GM03348 (cell line): ENCODE measurements around the gene ANTXR2.
"Not testable (repeated sequence)": the region's sequence is repeated elsewhere in the genome, so short reads cannot be mapped to it uniquely, and the experiment has no call there.

Source experiments
- DNase-seq: peaks from one replicate; pipeline ENCODE4 v3.0.0; 2012; ENCODE audit warnings: low spot score

ANTXR2 gene

DNA sequence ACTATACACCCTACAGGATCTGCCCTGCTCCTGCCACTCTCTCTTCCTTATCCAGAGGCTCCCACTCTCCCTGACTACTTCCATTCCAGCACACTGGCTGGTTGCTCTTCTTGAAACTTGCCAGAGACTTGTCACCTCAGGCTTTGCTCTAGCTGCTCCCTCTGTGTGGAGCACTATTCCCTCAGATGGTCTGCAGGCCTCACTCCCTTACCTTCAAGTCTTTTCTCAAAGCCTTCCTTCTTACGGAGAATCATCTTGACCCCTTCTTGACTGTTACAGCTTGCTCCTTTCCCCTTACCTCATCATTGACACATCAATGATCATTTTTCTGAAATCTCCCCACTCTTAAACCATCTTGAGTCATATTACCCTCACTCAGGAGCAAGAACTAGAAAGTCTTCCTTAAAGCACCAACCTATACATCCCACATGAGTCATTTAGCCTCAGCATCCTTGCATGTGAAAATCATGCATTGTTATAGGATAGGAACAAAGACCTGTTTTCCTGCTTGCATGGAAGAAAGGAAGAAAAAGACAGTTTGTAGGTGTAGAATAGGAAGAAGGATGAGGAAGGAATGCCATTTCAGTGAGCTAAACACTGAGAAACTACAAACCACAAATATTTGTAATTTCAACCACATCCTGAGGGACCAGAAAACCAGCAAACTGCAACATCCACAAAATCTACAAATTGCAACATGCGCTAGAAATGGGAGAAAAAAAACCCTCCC is 55.7 kb downstream of the ANTXR2 start:
- peak; percentile 76 for DNase-seq

DNA sequence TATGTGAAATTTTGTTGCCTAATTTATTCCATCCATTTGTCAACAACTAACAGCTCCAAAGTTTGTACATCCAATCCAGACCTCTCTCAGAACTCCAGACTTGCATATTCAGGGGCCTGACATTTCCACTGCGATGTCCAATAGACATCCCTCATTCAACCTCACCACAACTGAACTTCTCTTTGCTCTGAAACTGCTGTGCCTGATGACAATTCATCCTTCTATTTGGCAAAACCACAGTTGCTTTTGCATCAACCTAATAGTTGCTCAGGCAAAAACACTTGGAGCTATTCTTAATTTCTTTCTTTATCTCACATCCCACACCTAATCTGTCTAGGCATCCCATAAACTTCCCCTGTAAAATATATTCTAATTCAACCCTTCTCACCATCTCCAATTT is 56.5 kb downstream of the ANTXR2 start:
- no peak for DNase-seq

DNA sequence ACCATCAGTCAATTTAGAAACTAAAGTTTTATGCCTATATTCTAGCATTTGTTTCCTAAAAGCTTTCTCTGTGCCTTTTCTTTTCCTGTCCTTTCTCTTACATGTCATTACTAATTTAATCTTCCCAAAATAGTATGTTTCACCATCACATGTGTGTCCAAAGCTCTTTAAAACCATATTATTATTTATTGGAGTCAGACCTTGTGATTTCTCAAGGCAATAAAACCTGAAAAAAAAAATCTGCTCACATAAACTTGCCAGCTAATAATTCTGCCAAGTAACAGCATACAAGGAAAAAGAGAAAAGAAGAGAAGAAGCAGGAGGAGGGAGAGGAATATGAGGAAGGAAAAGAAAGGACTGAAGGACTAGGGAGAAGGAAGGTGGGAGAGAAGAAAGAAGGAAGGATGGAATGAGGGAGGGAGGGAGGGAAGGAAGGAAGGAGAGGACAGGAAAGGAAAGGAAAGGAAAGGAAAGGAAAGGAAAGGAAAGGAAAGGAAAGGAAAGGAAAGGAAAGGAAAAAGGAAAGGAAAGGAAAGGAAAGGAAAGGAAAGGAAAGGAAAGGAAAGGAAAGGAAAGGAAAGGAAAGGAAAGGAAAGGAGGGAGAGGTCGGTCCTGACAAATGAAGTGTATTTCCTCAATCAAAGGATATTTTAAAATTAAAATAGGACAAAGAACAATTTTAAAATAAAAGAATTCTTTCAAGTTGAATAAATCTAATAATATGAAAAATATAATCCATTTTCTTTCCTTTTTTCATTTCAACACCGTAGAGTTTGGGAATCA is 57.4 kb downstream of the ANTXR2 start:
- no peak for DNase-seq

DNA sequence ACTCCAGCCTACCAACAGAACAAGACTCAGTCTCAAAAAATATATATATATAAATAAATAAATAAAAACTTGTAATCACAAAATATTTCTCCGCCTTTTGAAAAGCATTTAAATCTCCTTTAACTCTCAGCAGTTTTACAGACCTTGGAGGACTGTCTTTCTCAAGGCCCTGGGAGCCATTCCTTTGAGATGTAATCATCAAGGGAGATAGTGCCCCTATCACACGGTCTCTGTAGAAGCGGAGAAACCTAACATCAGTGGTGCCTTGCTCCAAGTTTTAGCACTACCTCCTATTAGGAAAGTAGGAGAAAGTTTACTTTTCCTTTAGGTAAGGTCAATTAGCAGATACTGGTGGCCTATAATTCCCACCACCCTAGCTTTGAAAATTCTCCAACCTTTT is 58.5 kb downstream of the ANTXR2 start:
- DNase-seq = no peak

DNA sequence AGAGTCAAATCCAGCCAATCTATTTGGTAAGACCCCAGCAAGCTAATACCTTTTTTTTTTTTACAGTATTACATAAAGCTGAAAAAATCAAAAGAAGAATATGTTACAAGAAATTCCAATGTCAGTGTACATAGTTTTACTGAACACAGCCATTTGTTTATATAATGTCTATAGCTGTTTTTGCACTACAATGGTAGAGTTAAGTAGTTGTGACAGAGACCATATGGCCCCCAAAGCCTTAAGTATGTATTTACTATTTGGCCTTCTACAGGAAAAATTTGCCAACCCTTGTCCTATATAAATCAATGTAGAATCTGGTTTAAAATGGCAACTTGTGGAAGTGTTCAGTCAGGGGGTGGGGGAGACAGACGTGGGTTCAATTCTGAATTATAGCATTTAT is 60.7 kb downstream of the ANTXR2 start:
- no peak for DNase-seq

DNA sequence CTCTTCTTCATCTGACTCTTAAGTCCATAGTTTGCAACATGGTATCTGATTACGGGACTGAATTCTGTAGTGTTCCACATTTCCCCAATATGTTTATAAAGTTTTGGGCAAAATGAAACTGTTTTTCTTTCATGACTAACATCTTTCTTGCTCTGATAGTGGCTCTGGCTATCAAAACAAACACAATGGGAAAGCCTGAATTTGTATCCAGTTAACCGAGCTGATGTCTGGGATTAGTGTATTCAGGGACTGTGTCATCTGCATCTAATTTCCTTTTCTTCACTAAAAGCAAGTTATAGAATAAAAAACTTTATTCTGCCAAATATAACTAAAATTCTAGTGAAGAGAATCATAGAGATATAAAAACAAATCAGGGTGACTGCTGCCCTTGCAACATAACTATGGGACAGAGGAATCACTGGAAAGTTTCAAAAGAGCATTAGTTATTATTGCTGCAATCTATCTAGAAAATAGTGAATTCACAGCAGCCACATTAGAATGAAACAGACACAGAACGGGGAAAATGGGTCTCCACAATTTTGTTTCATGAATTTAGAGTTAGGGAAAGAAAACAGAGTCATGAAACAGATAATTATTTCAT is 61.3 kb downstream of the ANTXR2 start:
- peak; percentile 55 for DNase-seq

DNA sequence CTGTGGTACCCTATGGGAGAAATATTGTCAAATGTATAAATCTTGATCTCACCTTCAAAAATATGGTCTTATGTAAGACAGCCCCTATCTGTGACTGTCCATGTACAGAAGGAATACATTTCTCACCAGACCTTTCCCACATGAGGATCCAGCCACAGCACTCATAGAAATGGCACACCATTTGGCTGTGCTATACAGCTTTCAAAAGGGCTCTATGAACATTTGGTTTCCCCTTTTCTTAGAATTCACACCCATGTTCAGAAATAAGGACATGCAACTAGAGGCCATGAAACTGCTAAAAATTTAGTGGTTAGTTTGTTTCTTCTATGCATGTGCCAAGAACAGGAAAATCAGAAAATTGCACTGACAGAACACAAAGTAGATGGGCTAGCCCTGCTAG is 62.7 kb downstream of the ANTXR2 start:
- no peak for DNase-seq

DNA sequence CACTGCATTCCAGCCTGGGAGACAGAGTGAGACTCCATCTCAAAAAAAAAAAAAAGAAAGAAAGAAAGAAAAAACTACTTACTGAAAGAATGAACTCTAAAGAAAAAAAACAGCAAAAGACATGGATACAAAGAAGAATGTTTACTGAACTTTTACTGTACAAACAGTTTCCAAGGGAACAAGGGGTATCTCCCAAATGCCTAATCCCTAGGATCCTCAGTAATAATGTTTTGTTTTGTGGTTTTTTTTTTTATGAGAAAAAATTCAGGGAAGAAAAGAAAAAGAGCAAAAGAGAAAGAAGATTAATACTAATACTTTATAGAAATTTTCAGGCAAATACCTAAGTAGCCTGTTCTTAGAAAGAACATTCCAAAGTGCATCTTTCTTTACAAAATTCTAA is 63.2 kb downstream of the ANTXR2 start:
- no peak for DNase-seq

DNA sequence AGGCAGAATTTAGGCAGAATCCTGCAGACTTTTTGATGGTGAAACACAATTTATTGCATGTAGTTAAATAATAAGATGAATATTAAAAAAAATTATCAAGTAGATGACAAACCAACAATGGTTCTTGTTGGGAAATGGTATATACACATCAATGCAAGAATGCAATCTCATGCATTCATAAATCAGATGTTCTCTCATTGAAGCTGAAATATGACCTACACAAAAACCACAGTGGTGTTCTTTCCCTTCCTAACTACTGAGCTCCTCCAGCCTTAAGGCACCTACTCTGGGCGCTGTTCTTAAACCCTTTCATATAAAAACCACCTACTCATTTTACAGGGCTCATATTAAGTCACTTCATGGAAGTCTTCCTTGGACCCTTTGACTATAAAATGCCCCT is 64.1 kb downstream of the ANTXR2 start:
- DNase-seq = no peak

DNA sequence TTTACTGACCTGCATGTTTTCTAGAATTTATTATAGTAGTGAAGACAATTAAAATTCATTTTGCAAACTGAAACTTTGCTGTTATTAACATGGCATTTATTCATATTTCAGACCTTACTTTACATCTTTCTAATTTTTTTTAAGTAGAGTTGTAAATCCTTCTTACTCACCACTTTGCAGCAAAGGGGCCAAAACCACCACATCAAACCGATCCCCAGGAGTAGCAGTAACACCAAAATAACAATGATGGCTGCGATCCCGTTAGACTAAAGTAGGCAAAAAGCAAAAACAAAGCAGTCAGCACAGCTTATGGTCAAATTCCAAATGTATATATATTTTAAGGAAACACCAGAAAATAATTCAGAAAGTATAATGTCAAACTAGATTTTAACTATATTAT is 64.7 kb downstream of the ANTXR2 start:
- no peak for DNase-seq

DNA sequence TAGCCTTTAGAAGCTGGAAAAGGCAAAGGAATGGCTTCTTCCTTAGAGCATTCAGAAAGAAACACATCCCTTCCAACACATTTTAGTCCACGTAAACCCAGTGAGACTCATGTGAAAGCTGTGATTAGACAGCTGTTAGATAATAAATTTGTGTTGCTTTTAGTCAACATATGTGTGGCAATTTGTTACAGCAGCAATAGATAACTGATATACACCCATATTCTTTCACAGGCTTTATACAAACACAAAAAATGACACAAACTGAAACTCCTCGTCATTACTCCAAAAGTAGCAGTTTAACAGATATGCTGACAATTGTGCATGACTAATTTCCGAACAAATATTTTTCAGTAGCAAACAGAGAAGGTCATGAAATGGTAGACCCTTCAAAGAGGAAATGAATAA is 65.3 kb downstream of the ANTXR2 start:
- no peak for DNase-seq

DNA sequence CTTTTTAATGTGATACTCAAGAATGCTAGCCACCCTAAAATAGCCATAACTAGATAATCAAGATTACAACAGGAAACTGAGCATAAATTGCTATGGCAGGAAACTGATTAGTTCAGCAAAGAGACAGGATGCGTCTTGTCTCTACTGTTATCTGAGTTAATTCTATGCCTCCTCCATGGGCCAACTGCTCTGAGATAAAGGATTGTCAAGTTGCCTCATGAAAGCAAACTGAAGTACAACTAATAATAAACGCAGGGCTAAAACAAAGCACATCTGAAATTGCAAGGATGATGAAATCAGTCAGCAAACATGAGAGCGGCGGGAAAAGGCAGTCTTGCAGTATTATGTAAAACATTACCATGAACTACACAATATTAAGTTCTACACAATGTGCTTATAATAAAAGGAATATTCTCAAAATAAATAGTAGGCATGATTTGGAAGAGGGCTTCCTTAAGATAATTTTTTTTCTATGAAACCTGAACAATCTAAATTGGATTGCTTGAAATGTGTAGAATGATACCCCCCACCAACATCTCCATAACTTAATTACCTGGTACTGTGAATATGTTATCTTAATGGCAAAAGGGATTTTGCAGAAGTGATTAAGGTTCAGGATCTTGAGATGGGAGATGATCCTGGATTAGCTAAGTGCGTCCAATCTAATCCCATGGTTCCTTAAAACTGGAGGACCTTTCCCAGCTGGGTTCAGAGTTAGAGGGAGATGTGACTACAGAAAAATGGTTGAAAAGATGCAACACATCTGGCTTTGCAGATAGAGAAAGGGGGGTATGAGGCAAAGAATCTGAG is 65.9 kb downstream of the ANTXR2 start:
- no peak for DNase-seq

DNA sequence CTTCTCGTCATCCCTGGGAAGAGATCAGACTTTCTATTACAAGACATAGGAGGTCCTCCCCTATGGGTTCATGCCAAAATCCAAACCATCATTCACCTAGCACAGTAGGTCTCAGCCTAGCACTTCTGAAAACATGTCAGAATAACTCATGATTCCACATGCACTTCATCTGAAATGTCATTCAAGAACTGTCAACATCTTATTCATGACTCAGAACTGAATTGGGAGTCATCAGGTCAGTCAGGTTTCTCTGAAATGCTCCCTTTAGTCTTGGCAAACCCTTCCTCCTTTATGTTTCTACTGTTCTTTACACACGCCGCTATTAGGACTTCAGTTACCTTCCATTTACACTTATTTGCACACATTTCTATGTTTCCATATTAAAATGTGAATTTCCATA is 67.2 kb downstream of the ANTXR2 start:
- no peak for DNase-seq

DNA sequence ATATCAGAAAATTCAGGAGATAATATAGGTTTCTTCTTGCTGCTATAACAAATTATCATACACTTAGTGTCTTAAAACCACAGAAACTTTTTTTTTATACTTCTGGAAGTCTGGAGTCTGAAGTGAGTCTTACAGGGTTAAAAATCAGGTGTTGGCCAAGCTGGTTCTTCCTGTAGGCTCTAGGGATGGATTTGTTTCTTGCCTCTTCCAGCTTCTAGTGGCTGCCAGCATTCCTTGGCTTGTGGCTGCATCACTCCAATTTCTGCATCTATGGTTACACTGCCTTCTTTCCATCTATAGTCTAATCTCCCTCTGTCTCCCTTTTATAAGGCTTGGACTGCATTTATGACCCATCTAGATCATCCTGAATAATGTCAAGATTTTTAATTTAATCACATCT is 68.7 kb downstream of the ANTXR2 start:
- DNase-seq = no peak

DNA sequence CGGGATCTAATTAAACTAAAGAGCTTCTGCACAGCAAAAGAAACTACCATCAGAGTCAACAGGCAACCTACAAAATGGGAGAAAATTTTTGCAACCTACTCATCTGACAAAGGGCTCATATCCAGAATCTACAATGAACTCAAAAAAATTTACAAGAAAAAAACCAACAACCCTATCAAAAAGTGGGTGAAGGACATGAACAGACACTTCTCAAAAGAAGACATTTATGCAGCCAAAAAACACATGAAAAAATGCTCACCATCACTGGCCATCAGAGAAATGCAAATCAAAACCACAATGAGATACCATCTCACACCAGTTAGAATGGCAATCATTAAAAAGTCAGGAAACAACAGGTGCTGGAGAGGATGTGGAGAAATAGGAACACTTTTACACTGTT is 70.5 kb downstream of the ANTXR2 start:
- not testable (repeated sequence) for DNase-seq

DNA sequence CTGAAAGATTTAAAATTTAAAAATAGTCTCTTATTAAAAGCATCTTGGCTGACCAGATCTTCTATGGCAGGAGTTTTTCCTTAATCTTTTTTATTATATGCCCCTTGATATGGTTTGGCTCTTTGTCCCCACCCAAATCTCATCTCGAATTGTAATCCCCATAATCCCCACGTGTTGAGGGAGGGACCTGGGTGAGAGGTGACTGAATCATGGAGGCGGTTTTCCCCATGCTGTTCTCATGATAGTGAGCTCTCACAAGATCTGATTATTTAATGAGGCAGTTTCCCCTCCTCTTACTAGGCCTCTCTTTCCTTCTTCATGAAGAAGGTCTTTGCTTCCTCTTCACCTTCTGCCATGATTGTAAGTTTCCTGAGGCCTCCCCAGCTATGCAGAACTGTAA is 74.0 kb downstream of the ANTXR2 start:
- DNase-seq = not testable (repeated sequence)

DNA sequence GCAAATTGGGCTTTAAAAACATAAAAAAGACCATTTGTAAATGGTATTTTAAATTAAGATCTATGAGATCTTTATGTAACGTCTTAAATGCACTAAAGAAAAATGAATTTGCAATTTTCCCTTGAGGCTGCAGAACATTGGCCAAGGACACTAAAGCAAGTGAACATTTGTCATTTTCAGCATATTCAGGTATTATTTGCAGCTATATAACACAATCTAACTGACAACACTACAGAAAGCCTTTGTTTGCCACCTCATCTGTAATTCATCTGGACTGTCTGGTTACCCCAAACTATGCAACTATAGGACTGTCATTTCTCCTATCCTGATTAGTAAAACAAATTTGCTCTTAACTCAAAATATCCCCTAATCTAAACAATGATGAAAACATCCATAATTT is 74.8 kb downstream of the ANTXR2 start:
- no peak for DNase-seq

DNA sequence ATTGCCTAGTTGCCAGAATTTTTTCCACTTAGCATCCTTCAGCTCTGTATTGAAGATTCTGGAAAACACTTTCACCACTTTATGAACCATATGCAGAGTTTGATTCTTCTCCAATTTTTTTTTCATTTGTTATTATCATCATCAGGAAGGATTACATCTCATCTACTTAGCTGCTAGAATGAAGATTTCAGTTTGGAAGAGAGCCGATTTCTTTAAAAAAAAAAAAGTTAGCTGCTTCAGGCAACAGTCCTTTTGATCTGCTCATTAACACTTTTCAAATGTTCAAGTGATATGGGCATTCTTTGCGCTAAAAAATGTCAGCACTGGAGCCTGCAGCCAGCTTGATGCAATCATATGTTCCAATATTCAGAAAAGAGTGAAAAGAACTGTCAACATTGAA is 76.2 kb downstream of the ANTXR2 start:
- DNase-seq = no peak

DNA sequence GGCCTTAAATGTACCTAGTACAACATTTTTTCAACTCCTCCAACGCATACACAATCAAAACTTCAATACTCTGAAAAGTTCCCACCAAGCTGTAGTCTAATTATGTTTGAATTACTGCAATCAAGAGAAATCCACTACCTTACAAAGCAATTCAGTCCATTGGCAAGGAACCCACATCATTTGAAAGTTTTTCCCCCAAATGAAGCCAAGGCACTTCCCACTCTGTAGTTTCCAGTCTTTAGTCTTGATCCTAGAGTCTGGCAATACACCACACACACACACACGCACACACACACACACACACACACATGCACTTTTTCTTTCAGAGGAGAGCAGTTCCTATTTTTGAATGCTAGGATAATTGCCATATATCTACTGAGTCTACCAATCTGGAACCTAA is 79.6 kb downstream of the ANTXR2 start:
- DNase-seq = no peak

DNA sequence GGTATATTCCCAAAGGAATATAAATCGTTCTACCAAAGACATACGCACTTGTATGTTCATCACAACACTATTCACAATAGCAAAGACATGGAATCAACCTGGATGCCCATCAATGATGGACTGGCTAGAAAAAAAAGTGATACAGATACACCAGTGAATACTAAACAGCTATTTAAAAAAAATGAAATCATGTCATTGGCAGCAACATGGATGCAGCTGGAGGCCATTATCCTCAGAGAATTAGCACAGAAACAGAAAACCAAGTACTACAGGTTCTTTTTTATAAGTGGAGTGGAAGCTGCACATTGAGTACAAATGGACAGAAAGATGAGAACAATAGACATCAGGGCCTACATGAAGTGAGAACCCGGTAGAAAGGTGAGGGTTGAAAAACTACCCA is 81.4 kb downstream of the ANTXR2 start:
- DNase-seq = no peak

DNA sequence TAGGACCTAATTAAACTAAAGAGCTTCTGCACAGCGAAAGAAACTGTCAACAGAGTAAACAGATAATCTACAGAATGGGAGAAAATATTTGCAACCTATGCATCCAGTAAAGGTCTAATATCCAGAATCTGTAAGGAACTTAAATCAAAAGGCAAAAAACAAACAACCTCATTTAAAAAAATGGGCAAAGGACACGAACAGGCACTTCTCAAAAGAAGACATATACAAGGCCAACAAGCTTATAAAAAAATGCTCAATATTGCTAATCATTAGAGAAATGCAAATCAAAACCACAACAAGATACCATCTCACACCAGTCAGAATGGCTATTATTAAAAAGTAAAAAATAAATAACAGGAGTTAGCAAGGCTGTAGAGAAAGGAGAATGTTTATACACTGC is 81.9 kb downstream of the ANTXR2 start:
- not testable (repeated sequence) for DNase-seq

DNA sequence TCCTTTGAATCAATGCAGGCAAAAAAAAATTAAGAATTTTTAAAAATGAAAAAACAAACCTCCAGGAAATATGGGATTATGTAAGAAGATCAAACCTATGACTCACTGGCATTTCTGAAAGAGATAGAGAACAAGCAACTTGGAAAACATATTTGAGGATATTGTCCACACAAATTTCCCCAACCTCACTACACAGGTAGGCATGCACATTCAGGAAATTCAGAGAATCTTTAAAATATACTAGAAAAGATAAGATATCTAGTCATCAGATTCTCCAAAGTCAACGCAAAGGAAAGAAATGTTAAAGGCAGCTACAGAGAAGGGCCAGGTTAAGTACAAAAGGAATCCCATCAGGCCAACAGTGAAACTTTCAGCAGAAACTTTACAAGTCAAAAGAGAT is 85.6 kb downstream of the ANTXR2 start:
- DNase-seq = no peak

DNA sequence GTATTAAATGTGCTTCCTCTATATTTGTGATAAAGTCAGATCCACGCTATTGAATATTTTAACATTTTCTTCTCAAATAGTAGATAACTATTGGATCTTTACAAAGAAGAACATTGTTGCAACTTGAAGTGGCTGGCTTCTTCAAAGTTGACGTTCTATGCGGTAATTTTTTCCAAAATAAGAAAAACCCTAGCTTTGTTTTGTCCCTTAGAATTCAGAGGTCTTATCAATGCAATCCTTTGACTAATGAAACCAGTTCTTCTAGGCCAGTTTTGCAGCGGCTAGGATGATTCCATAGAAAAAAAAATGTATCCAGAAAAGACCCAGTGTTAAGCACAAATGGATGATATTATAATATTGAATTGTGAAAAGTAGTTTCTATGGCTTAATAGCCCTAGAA is 89.6 kb downstream of the ANTXR2 start:
- no peak for DNase-seq
